Measurements from ENCODE around the gene ALDH8A1. TPM values are rescaled to one million over a fixed set of nuclear protein-coding genes. Genes with fewer than 3 reads are reported as not detected.

Gene ALDH8A1
- polyA plus RNA-seq, 2 of the 4 experiments (the other 2 are of a cell fraction): 0.18 to 0.85 TPM

- TF ChIP-seq CBX8 (IDR thresholded peaks at IDR 0.05): no peak
- no peak for TF ChIP-seq BCL3 (IDR thresholded peaks at IDR 0.05)
- TF ChIP-seq ELK1 (IDR thresholded peaks at IDR 0.05; ENCODE audit: low read depth, low read length): no peak
- no peak for TF ChIP-seq CHD4 (IDR thresholded peaks at IDR 0.05; ENCODE audit: borderline replicate concordance)
- TF ChIP-seq E2F6 (IDR thresholded peaks at IDR 0.05; ENCODE audit: borderline replicate concordance, low read depth): no peak
- no peak for TF ChIP-seq MYC (IDR thresholded peaks at IDR 0.05; ENCODE audit: borderline replicate concordance, low read length)
- no peak overlapping the region for H3K4me3 ChIP-seq
- H3K4me1 ChIP-seq: peaks cover under 1% of the 10 kb centered on the region; the same call in 1 of the 3 replicates
- FAIRE-seq (no peak), ATAC-seq (no peak), DNase-seq (ENCODE audit: low read depth in 1 of 2, low spot score in 1 of 2) (no peak)
- no peak overlapping the region for H3K27ac ChIP-seq
- ChIA-PET POLR2A (no interaction called here), CTCF (interaction anchor here (1.2 to 1.8 kb wide), 3 partner anchors 12 to 25 kb away, joined by 3 to 9 read pairs (median 3); no protein-coding TSS in a partner anchor)
- WGBS (ENCODE audit: missing lambda C conversion rate): 73% methylated on average over 6 of the region's 6 CpGs
- H3K9me3 ChIP-seq: no peaks in the 10 kb centered on the region
- H3K4me2 ChIP-seq: no peak overlapping the region
Measured at GRCh38 chr6:134928151-134928900, 21.6 kb downstream of the ALDH8A1 start.

- TF ChIP-seq RCOR1 (IDR thresholded peaks at IDR 0.05; ENCODE audit: low read depth, low read length) (no peak), HOXB5 (CRISPR knock-in tag; IDR thresholded peaks at IDR 0.05) (no peak), ZSCAN20 (CRISPR knock-in tag; IDR thresholded peaks at IDR 0.05) (no peak), RFX5 (IDR thresholded peaks at IDR 0.05) (no peak), FOSB (CRISPR knock-in tag; IDR thresholded peaks at IDR 0.05) (no peak), KDM5A (IDR thresholded peaks at IDR 0.05) (no peak), MAX (IDR thresholded peaks at IDR 0.05) (no peak), USF2 (IDR thresholded peaks at IDR 0.05) (no peak), MYC (IDR thresholded peaks at IDR 0.05; ENCODE audit: borderline replicate concordance, low read length) (no peak), CHD2 (IDR thresholded peaks at IDR 0.05; ENCODE audit: low read length, partially characterized antibody) (no peak), BCL3 (IDR thresholded peaks at IDR 0.05) (no peak)
- ATAC-seq: peak in 1 of 2 experiments; percentile 19; a peak in 1 of 6 replicates
- no peak overlapping the region for H3K27ac ChIP-seq
- ChIA-PET POLR2A (no interaction called here), CTCF (interaction anchor here (1.0 to 2.1 kb wide), 2 partner anchors 11 to 15 kb away, joined by 3 to 7 read pairs; no protein-coding TSS in a partner anchor)
- FAIRE-seq: no peak
- no peaks in the 10 kb centered on the region for H3K4me1 ChIP-seq
- H3K4me3 ChIP-seq: no peak overlapping the region
- H3K4me2 ChIP-seq: no peak overlapping the region
- 87% methylated on average over 3 of the region's 3 CpGs for WGBS (ENCODE audit: missing lambda C conversion rate)
- no peaks in the 10 kb centered on the region for H3K9me3 ChIP-seq
- no peak for DNase-seq (ENCODE audit: low read depth in 1 of 2, low spot score in 1 of 2)
Measured at GRCh38 chr6:134925800-134926199, 24.1 kb downstream of the ALDH8A1 start.

Measured in A549 (cell line).